A549 (cell line): Measurements from ENCODE around the gene CERS6.

Source experiments
- CHD2 ChIP-seq: fragments of 150-350 bp; IDR thresholded peaks from 2 replicates; pipeline ENCODE4 v1.6.1; 2014; ENCODE audit warnings: low read length; ENCODE audit not compliant: partially characterized antibody
- CHD4 ChIP-seq: fragments of 200-600 bp; sonication (generic); IDR thresholded peaks from 2 replicates; pipeline ENCODE4 v1.6.1; 2016; ENCODE audit warnings: antibody characterized with exemption, mild to moderate bottlenecking, borderline replicate concordance
- CTCF ChIP-seq: fragments of >200 bp; sonication (Bioruptor Twin); formaldehyde crosslinking; IDR thresholded peaks from 3 replicates; pipeline ENCODE4 v1.5.1; 2016
- E2F6 ChIP-seq: IDR thresholded peaks from 2 replicates; pipeline ENCODE4 v1.6.1; 2012; ENCODE audit warnings: low read depth, borderline replicate concordance
- EHMT2 ChIP-seq: fragments of 200-600 bp; sonication (generic); IDR thresholded peaks from 2 replicates; pipeline ENCODE4 v1.6.1; 2016; ENCODE audit warnings: antibody characterized with exemption, low read depth, mild to moderate bottlenecking, moderate library complexity
- EP300 ChIP-seq, 2 experiments: fragments of >200 bp; sonication (Bioruptor Twin); formaldehyde crosslinking; IDR thresholded peaks; 2 replicates in 1 of 2; 3 replicates in 1 of 2; pipeline ENCODE4 v1.6.1; 2016 to 2017
- JUN ChIP-seq, 2 experiments: fragments of >200 bp; sonication (Bioruptor Twin); formaldehyde crosslinking; IDR thresholded peaks; 2 replicates in 1 of 2; 3 replicates in 1 of 2; pipeline ENCODE4 v1.6.1; 2016 to 2017
- MAX ChIP-seq: IDR thresholded peaks from 2 replicates; pipeline ENCODE4 v1.6.1; 2012
- RFX5 ChIP-seq: fragments of 450-650 bp; IDR thresholded peaks from 2 replicates; pipeline ENCODE4 v1.7.1; 2014; ENCODE audit warnings: antibody characterized with exemption, mild to moderate bottlenecking, moderate library complexity
- RNF2 ChIP-seq: fragments of 200-600 bp; sonication (generic); IDR thresholded peaks from 2 replicates; pipeline ENCODE4 v1.6.1; 2016; ENCODE audit warnings: low read depth, mild to moderate bottlenecking, antibody characterized with exemption, moderate library complexity, borderline replicate concordance
- SMC3 ChIP-seq: fragments of >200 bp; sonication (Bioruptor Twin); formaldehyde crosslinking; IDR thresholded peaks from 3 replicates; pipeline ENCODE4 v1.6.1; 2018; ENCODE audit warnings: inconsistent platforms
- USF2 ChIP-seq: fragments of 450-650 bp; IDR thresholded peaks from 2 replicates; pipeline ENCODE4 v1.6.1; 2014; ENCODE audit warnings: antibody characterized with exemption
- TF ChIP-seq, protein P1 (sequence below): fragments of 200-600 bp; sonication (generic); IDR thresholded peaks from 2 replicates; pipeline ENCODE4 v1.6.1; 2016; ENCODE audit warnings: antibody characterized with exemption, mild to moderate bottlenecking, moderate library complexity

GRCh38 chr2:168583064-168583709, 127.1 kb downstream of the CERS6 start:
- no peak for TF ChIP-seq RNF2
- no peak for TF ChIP-seq CHD4
- TF ChIP-seq CTCF: no peak
- TF ChIP-seq SMC3: no peak
- TF ChIP-seq USF2: no peak
- TF ChIP-seq E2F6: no peak
- no peak for TF ChIP-seq RFX5
- TF ChIP-seq CHD2: no peak
- no peak for TF ChIP-seq JUN (IDR thresholded peaks at IDR 0.05)
- TF ChIP-seq, protein P1, sequence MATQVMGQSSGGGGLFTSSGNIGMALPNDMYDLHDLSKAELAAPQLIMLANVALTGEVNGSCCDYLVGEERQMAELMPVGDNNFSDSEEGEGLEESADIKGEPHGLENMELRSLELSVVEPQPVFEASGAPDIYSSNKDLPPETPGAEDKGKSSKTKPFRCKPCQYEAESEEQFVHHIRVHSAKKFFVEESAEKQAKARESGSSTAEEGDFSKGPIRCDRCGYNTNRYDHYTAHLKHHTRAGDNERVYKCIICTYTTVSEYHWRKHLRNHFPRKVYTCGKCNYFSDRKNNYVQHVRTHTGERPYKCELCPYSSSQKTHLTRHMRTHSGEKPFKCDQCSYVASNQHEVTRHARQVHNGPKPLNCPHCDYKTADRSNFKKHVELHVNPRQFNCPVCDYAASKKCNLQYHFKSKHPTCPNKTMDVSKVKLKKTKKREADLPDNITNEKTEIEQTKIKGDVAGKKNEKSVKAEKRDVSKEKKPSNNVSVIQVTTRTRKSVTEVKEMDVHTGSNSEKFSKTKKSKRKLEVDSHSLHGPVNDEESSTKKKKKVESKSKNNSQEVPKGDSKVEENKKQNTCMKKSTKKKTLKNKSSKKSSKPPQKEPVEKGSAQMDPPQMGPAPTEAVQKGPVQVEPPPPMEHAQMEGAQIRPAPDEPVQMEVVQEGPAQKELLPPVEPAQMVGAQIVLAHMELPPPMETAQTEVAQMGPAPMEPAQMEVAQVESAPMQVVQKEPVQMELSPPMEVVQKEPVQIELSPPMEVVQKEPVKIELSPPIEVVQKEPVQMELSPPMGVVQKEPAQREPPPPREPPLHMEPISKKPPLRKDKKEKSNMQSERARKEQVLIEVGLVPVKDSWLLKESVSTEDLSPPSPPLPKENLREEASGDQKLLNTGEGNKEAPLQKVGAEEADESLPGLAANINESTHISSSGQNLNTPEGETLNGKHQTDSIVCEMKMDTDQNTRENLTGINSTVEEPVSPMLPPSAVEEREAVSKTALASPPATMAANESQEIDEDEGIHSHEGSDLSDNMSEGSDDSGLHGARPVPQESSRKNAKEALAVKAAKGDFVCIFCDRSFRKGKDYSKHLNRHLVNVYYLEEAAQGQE: no peak
- TF ChIP-seq EP300 (IDR thresholded peaks at IDR 0.05): no peak
- TF ChIP-seq MAX: no peak
- no peak for TF ChIP-seq EHMT2
